Astrocyte of the spinal cord (primary cell): ENCODE data around the gene TRANK1.
"Not testable (repeated sequence)": the region's sequence is repeated elsewhere in the genome, so short reads cannot be mapped to it uniquely, and the experiment has no call there.

Experiments
- DNase-seq: peaks from one replicate; pipeline ENCODE4 v3.0.0; 2011; ENCODE audit warnings: low read depth, low spot score
- H3K4me3 ChIP-seq: 2 replicates; pipeline ENCODE4 v1.5.1; 2011; ENCODE audit warnings: low read depth, mild to moderate bottlenecking, low read length, moderate library complexity
- in situ Hi-C: cut with HindIII; loops from 2 replicates; pipeline ENCODE4 v1.10.0; 2017; ENCODE audit warnings: low sequenced_read_pairs
- TF ChIP-seq, protein P1 (sequence below): IDR thresholded peaks from 2 replicates; pipeline ENCODE4 v1.5.1; 2012; ENCODE audit warnings: low read depth, mild to moderate bottlenecking, low read length, inconsistent platforms

Gene TRANK1

DNA sequence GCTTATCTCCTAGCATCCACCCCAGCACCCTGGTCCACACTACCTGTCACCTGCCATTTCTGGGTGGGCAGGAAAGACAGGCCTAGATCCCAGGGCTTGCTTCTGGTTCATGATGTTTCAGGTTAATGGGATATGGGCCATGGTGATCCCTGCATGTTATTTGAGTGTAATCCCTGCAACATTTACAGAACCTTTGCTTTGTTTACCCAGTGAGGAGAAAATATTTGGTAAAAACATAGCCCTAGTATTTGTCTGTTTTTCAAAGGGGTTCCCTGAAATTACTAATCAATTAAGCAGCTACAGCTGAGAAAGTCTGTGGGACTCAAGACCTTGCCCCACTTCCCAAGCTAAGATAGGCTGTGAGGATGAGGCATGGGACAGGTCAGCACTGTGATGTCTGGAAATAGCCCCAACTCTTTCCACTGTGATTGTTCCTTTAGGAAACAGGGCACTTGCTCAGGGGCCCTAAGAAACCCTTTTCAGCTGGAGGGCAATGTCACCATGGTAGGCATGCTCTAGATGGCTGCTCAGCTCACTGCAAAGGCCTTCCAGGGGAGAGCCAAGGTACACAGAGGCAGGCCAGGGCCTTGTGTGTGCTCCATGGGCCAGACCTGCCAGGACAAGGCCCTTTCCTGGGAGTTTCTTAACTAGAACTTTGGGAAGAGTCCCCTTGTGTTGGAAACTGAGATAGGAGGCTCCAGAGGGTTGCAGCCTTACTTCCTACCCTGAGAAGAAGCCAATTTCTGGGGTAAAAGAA, 11.1 kb downstream of the TRANK1 start:
- TF ChIP-seq, protein P1, sequence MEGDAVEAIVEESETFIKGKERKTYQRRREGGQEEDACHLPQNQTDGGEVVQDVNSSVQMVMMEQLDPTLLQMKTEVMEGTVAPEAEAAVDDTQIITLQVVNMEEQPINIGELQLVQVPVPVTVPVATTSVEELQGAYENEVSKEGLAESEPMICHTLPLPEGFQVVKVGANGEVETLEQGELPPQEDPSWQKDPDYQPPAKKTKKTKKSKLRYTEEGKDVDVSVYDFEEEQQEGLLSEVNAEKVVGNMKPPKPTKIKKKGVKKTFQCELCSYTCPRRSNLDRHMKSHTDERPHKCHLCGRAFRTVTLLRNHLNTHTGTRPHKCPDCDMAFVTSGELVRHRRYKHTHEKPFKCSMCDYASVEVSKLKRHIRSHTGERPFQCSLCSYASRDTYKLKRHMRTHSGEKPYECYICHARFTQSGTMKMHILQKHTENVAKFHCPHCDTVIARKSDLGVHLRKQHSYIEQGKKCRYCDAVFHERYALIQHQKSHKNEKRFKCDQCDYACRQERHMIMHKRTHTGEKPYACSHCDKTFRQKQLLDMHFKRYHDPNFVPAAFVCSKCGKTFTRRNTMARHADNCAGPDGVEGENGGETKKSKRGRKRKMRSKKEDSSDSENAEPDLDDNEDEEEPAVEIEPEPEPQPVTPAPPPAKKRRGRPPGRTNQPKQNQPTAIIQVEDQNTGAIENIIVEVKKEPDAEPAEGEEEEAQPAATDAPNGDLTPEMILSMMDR = no peak
- in situ Hi-C loops = no loop called here
- DNase-seq = no peak
- no peak overlapping the region for H3K4me3 ChIP-seq

DNA sequence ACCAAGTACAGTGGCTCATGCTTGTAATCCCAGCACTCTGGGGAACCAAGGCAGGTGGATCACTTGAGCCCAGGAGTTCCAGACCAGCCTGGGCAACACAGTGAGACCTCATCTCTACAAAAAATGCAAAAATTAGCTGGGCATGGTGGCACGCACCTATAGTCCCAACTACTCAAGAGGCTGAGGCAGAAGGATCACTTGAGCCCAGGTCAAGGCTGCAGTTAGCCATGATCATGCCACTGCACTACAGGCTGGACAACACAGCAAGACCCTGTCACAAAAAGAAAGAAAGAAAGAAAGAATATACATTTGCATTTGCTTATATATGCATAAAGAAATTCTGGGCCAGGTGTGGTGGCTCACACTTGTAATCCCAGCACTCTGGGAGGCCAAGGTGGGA, 13.4 kb downstream of the TRANK1 start:
- DNase-seq, H3K4me3 ChIP-seq, in situ Hi-C loops: not testable (repeated sequence)

DNA sequence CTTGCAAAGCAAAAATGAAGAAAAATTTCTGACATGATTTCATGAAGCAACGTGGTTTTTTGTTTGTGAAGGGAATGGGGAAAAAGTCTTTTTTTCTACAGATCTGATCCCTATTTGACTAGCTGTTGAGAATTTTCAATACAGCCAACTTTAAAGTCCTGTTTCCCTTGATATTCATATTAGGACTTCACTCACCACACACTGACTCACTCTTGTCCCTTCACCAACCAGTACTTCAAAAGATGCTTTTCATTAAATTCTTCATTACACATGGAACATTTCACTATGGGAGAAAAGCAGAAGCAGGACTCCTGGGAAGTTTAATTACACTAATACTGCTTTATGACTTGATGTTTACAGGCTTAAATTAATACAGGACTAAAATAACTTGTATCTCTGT, 16.6 kb downstream of the TRANK1 start:
- no peak for DNase-seq
- TF ChIP-seq, protein P1 = no peak
- in situ Hi-C loops = no loop called here
- H3K4me3 ChIP-seq = no peak overlapping the region

DNA sequence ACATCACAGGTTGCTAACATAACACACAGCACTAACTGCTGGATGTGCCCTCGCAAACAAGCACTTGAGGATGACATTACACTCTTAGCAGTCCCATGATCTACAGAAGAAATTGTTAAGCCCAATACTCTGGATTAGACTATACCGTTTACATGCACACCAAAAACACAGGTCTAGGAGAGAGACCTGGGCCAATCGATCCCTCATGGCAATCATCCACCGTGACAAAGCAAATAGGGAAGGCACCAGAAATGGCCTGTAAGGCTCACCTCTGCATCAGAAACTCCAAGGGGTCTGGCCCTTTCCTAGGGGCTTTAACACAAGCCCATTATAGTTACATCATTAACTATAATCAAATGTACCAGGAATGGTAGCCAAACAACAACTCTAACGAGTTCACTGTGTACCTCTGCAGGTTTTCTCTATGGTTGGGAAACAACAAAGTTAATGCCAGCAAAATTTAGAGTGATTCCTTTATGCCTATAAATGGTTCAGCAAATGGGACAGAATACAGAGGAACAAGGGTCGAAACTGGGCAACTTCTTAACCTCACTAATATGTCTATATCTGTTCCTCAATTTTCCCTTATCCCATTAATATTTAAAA, 18.5 kb downstream of the TRANK1 start:
- TF ChIP-seq, protein P1 = no peak
- in situ Hi-C loops = no loop called here
- H3K4me3 ChIP-seq = no peak overlapping the region
- DNase-seq = no peak

DNA sequence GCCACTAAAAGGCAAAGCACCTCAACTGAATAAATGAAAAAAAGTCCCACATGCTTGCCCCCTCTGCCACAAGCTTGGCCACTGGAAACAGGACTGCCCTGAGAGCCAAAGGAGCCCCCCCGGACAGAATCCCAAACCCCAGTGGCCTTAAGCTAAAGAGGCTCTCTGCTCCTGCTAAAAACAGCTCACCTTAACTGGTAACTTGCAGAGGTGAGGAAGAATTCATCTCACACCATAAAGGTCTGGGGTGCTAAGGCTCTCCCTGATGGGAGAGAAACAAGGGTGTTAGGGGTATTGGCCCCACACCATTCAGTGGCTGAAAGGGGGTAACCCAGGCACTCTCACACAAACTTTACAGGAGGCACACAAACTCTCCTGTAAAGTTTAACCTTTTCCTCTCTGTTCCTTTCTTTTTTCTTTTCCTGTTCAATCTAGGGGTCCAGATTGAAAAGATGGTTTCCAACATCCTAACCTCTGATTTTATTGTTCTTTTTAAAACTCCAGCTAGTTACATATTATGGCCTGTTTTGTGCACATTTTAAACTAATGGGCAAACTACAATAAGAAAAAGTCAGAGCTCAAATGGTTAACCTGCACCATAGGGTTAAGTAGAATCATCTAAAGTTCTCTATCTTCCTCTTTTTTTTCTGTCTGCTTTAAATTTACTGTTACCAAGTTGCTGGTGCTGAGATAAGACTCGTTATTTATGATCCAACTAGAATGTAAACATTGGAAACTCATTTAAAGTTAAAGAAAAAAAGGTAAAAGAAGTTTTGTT, 19.9 kb downstream of the TRANK1 start:
- TF ChIP-seq, protein P1 = no peak
- no peak for DNase-seq
- no peak overlapping the region for H3K4me3 ChIP-seq
- in situ Hi-C loops = no loop called here

DNA sequence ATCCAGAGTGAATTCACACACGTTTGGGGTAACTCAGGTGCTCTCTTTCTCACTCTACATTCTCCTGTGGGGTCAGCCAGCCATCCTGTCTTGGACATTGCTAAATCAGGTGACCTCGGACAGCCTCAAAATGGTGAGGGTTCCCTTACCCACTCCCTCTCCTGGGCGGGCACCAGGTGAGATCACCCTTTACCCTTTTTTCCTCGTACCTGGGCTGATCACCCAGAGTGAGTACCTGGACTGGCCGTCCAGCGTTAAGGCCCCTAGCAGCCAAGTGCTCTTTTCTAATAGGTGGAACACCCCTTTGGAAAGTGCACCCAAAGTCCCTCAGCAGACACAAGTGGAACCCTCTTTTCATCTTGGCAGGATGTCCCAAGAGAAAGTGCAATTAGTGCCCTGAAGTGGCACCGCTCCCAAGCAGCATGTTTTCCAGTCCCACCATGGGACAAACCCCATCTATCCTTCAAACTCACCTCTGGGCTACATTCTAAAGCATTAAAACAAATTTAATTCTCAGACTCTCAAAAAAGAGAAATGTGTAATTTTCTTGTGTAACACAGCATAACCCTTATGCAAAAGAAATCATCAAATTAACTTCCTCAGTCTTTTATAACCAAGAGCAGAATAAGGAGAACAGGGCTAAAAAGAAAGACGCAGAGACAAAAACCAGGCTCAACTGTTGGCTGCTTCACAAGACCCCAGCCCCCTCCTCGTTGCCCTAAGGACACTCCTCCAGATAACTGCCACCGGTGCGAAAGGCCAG, 20.7 kb downstream of the TRANK1 start:
- H3K4me3 ChIP-seq = no peak overlapping the region
- no peak for DNase-seq
- TF ChIP-seq, protein P1 = no peak
- in situ Hi-C loops = no loop called here
